Effector memory CD4-positive, alpha-beta T cell (primary cell): ENCODE results near the gene GNPAT.
A peak's percentile ranks its signal among the peaks of the same experiment; 100 is the strongest.

Experiments
- DNase-seq, 3 donors: peaks; one replicate each; pipeline ENCODE4 v3.0.0-alpha.2; 2020
- H3K27ac ChIP-seq: 2 replicates; pipeline ENCODE4 v1.7.0; 2013; ENCODE audit warnings: mild to moderate bottlenecking, low read length, moderate library complexity; ENCODE audit not compliant: insufficient read depth, poor library complexity, severe bottlenecking
- H3K27me3 ChIP-seq: replicated peaks from 2 replicates; pipeline ENCODE4 v1.7.0; 2013; ENCODE audit warnings: mild to moderate bottlenecking, low read length; ENCODE audit not compliant: insufficient read depth, control insufficient read depth, poor library complexity, severe bottlenecking
- H3K36me3 ChIP-seq: 2 replicates; pipeline ENCODE4 v1.7.0; 2013; ENCODE audit warnings: mild to moderate bottlenecking, low read length, moderate library complexity; ENCODE audit not compliant: control insufficient read depth, insufficient read depth
- H3K4me1 ChIP-seq: 2 replicates; pipeline ENCODE4 v1.7.0; 2013; ENCODE audit warnings: low read length, mild to moderate bottlenecking; ENCODE audit not compliant: control insufficient read depth, insufficient read depth, poor library complexity, severe bottlenecking
- H3K4me3 ChIP-seq: 2 replicates; pipeline ENCODE4 v1.7.0; 2013; ENCODE audit warnings: low read length, low read depth, mild to moderate bottlenecking; ENCODE audit not compliant: insufficient read depth, poor library complexity, severe bottlenecking
- H3K9me3 ChIP-seq: 2 replicates; pipeline ENCODE4 v1.7.0; 2013; ENCODE audit warnings: mild to moderate bottlenecking, low read length, moderate library complexity; ENCODE audit not compliant: control insufficient read depth
- total RNA-seq, 3 donors: gene quantifications; one replicate each; lab custom pipeline; 2026; lab: John Stamatoyannopoulos, UW

GNPAT gene
- 27.9 to 37.0 (median 37.0) reads per million in 3 donors for total RNA-seq

DNA sequence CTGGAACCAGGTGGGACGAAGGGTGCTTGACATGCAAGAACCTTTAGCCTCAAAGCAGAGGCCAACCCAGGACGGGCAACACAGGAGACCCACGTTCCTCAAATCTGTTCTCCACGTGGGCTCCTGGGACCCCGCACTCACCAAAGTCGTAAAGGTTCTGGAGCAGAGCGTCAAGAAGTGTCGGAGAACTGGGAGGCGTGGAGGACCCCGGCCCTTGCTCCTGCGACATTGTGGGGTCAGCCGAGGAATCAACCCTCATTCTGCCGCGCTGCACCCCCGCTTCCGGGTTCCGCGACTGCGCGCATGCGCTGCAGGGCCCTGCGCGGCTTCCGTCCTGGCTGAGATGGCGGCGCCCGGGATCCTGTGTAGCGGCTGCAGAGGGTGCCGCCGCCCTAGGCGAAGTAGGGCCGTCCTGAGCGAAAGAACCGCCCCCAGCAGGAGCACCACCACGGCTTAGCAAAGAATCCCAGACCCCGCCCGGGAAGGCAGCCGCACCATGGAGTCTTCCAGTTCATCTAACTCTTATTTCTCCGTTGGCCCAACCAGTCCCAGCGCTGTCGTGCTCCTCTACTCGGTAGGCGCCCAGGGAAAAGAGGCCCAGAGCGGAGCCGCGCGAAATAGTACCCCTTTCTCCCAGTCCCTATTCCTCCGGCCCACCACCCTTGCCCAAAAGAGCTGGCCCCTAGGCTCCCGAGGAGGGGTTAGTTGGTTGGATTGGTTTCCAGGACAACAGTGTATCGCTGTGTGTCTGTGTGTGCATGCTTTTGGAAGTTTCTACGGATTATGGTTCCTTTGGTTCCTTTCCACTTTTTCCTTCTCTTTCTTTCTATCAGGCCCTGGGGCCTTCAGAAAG is at the start of gene GNPAT:
GNPAT (plus strand) TSS at position 330 of the 853 bp plus-strand sequence; CDS start at position 497, 167 bp downstream.
- Histone ChIP-seq H3K4me1 (peaks cover 15% of the 10 kb centered on the region), H3K27me3 (no peaks in the 10 kb centered on the region), H3K4me3 (peak within 1 kb of the TSS; percentile 91), H3K9me3 (no peaks in the 10 kb centered on the region), H3K27ac (peak within 1 kb of the TSS; percentile 89), H3K36me3 (peaks cover 20% of the 10 kb centered on the region)
- DNase-seq = peak; percentile 83 to 86 (median 84)

GRCh38 chr1:231192620-231193163 is 48.3 kb upstream of the GNPAT start:
- no peak overlapping the region for H3K4me3 ChIP-seq
- no peaks in the 10 kb centered on the region for H3K27me3 ChIP-seq
- no peaks in the 10 kb centered on the region for H3K36me3 ChIP-seq
- no peak for DNase-seq
- no peaks in the 10 kb centered on the region for H3K4me1 ChIP-seq
- H3K9me3 ChIP-seq = no peaks in the 10 kb centered on the region
- no peak overlapping the region for H3K27ac ChIP-seq

DNA sequence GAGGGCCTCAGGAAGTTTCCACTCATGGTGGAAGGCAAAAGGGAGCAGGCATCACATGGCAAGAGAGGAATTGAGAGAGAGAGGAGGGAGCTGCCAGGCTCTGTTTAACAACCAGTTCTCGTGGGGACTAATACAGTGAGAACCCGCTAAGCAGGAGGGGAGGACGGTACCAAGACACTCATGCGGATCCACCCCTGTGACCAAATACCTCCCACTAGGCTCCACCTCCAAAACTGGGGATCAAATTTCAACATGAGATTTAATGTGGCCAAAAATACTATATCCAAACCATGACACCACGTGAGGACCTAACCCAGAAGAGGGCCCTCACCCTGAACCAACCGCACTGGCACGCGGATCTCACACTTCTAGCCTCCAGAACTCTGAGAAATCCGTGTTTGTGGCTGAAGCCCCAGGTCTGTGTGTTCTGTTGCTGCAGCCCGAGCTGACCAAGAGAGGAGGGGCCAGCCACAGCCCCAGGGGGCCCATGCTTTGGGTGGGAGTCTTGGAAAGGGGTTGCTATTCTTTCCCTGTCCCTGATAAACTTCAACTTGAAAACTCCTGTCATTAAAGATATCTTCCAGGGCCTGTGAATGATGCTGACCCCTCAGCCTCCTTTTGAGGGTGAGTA is 47.2 kb upstream of the GNPAT start:
- Histone ChIP-seq H3K36me3 (no peaks in the 10 kb centered on the region), H3K4me3 (no peak overlapping the region), H3K27ac (no peak overlapping the region), H3K4me1 (no peaks in the 10 kb centered on the region), H3K9me3 (no peaks in the 10 kb centered on the region), H3K27me3 (no peaks in the 10 kb centered on the region)
- no peak for DNase-seq

- no peak overlapping the region for H3K4me3 ChIP-seq
- H3K9me3 ChIP-seq = no peaks in the 10 kb centered on the region
- H3K4me1 ChIP-seq = no peaks in the 10 kb centered on the region
- H3K36me3 ChIP-seq = no peaks in the 10 kb centered on the region
- DNase-seq = no peak
- H3K27me3 ChIP-seq = no peaks in the 10 kb centered on the region
- no peak overlapping the region for H3K27ac ChIP-seq
Measured at GRCh38 chr1:231194476-231194842, 46.6 kb upstream of the GNPAT start.

GRCh38 chr1:231194843-231195516 is 46.0 kb upstream of the GNPAT start:
- Histone ChIP-seq H3K27ac (no peak overlapping the region), H3K4me1 (no peaks in the 10 kb centered on the region), H3K4me3 (no peak overlapping the region), H3K9me3 (no peaks in the 10 kb centered on the region), H3K36me3 (no peaks in the 10 kb centered on the region), H3K27me3 (no peaks in the 10 kb centered on the region)
- DNase-seq = no peak

GRCh38 chr1:231196307-231196706 is 44.7 kb upstream of the GNPAT start:
- Histone ChIP-seq H3K4me3 (no peak overlapping the region), H3K4me1 (no peaks in the 10 kb centered on the region), H3K27me3 (no peaks in the 10 kb centered on the region), H3K36me3 (no peaks in the 10 kb centered on the region), H3K9me3 (no peaks in the 10 kb centered on the region), H3K27ac (no peak overlapping the region)
- no peak for DNase-seq

GRCh38 chr1:231196728-231197127 is 44.3 kb upstream of the GNPAT start:
- no peaks in the 10 kb centered on the region for H3K4me1 ChIP-seq
- H3K27ac ChIP-seq = no peak overlapping the region
- no peak overlapping the region for H3K4me3 ChIP-seq
- H3K27me3 ChIP-seq = no peaks in the 10 kb centered on the region
- no peak for DNase-seq
- no peaks in the 10 kb centered on the region for H3K9me3 ChIP-seq
- no peaks in the 10 kb centered on the region for H3K36me3 ChIP-seq

DNA sequence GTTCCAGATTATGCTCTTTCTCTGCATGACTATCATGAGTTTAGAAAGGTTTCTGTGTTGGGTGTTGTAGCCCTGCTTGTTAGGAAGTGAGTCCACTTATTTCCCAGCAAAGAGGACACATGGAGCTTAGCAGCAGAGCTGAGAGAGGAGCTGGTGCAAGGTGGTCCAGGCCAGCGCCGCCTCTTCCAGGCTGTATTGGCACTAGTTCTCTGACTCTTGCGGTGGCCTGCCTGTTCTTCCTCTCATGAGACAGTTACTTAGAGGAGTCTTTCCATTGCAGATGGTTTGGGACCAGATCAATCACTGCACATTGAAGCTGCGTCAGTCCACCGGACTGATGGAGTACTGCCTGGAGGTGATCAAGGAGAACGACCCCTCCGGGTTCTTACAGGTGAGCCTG is 41.1 kb upstream of the GNPAT start:
- Histone ChIP-seq H3K9me3 (no peaks in the 10 kb centered on the region), H3K4me3 (no peak overlapping the region), H3K4me1 (no peaks in the 10 kb centered on the region), H3K27ac (no peak overlapping the region), H3K27me3 (no peaks in the 10 kb centered on the region), H3K36me3 (no peaks in the 10 kb centered on the region)
- DNase-seq = no peak

DNA sequence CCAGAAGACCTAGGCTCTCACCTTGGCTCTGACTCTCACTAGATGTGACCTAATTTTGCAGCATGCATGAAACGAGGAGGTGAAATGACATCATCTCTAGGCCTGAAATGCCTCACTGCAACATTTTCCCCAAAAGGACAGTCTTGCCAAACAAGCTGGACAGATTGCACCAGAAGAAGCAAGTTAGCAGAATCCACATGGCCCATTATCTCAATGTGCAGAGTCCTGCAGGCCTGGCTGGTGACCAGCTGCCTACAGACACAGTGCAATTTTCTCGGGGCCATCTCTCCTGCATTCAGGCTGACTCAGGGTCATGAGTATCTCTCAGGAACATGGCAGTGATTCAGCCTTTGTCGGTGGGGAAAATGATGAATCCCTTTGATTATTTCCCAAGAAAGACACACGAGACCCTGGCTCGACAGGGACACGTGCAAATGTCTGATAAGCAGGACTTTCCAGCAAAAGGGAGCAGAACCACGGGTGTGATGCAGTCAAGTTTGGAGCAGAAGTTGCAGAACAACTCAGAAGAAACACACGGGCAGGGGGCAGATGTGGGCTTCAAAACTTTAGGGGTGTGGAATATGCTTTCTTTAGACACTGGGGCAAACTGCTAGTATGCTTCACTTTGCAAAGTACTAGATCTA is 40.5 kb upstream of the GNPAT start:
- Histone ChIP-seq H3K4me3 (no peak overlapping the region), H3K36me3 (no peaks in the 10 kb centered on the region), H3K4me1 (no peaks in the 10 kb centered on the region), H3K9me3 (no peaks in the 10 kb centered on the region), H3K27ac (no peak overlapping the region), H3K27me3 (no peaks in the 10 kb centered on the region)
- DNase-seq = no peak
